MCF 10A (cell line): ENCODE measurements around the gene AGO3. TPM values are rescaled to one million over a fixed set of nuclear protein-coding genes. Genes with fewer than 3 reads are reported as not detected.
"Not testable (repeated sequence)": the region's sequence is repeated elsewhere in the genome, so short reads cannot be mapped to it uniquely, and the experiment has no call there.

Experiments
- BruUV-seq: library from RNA; stranded (reverse); fragments of 400-500 nt; replicated peaks from 2 replicates; lab custom pipeline; 2021; lab: Mats Ljungman, UMichigan
- CTCF ChIA-PET: fragments of 300-600 bp; sonication (Branson Sonifier 250); formaldehyde crosslinking; extraction: SDS; loops from one replicate; lab custom pipeline; 2021; ENCODE audit warnings: antibody characterized with exemption, inconsistent platforms; lab: Yijun Ruan, JAX
- POLR2A ChIA-PET: fragments of 300-600, 350-650 bp; sonication (Branson Sonifier 250); formaldehyde crosslinking; extraction: SDS; loops from one replicate; lab custom pipeline; 2020; ENCODE audit warnings: antibody characterized with exemption, inconsistent platforms; lab: Yijun Ruan, JAX
- DNase-seq: peaks from one replicate; pipeline ENCODE4 v3.0.0-alpha.2; 2018; ENCODE audit not compliant: unreplicated experiment
- H3K27ac Mint-ChIP-seq: one replicate; pipeline ENCODE4 v1.8.0; 2022; ENCODE audit warnings: mild to moderate bottlenecking, low read depth, mixed read lengths; ENCODE audit not compliant: unreplicated experiment
- H3K27me3 Mint-ChIP-seq: one replicate; pipeline ENCODE4 v1.8.0; 2022; ENCODE audit warnings: mixed read lengths; ENCODE audit not compliant: insufficient read depth, unreplicated experiment
- H3K36me3 Mint-ChIP-seq: one replicate; pipeline ENCODE4 v1.8.0; 2022; ENCODE audit warnings: mild to moderate bottlenecking, moderate library complexity, mixed read lengths; ENCODE audit not compliant: insufficient read depth, unreplicated experiment
- H3K4me1 Mint-ChIP-seq: one replicate; pipeline ENCODE4 v1.8.0; 2022; ENCODE audit warnings: mixed read lengths; ENCODE audit not compliant: insufficient read depth, unreplicated experiment
- H3K4me3 Mint-ChIP-seq: one replicate; pipeline ENCODE4 v1.8.0; 2022; ENCODE audit warnings: mild to moderate bottlenecking, moderate library complexity, mixed read lengths; ENCODE audit not compliant: unreplicated experiment
- H3K9me3 Mint-ChIP-seq: one replicate; pipeline ENCODE4 v1.8.0; 2022; ENCODE audit warnings: mixed read lengths; ENCODE audit not compliant: unreplicated experiment
- CTCF ChIP-seq: fragments of 200-600 bp; IDR thresholded peaks from one replicate; pipeline ENCODE4 v1.8.0; 2022; ENCODE audit warnings: antibody characterized with exemption, mild to moderate bottlenecking; ENCODE audit not compliant: unreplicated experiment
- intact Hi-C: fragments of 100-400 bp; cut with micrococcal nuclease; formaldehyde crosslinking; loops from 2 replicates; pipeline ENCODE4 v1.14.1; 2022
- total RNA-seq: library from RNA; stranded (reverse); gene quantifications from 2 replicates; pipeline ENCODE4 v1.2.3, GENCODE V29; 2022

The AGO3 gene
- total RNA-seq, 1 experiment from 2014 or later: 31.6 TPM

- ChIA-PET POLR2A (no interaction called here), CTCF (interaction anchor here (0.6 kb wide), 1 partner anchor 31 kb away, joined by 3 read pairs; no protein-coding TSS in a partner anchor)
- DNase-seq: no peak
- no peaks in the 10 kb centered on the region for H3K9me3 Mint-ChIP-seq
- H3K4me1 Mint-ChIP-seq: no peaks in the 10 kb centered on the region
- no peak for TF ChIP-seq CTCF
- H3K36me3 Mint-ChIP-seq: peaks cover 13% of the 10 kb centered on the region
- no peak overlapping the region for H3K27ac Mint-ChIP-seq
- intact Hi-C loops: no loop called here
- BruUV-seq: no TSS peak
- no peak overlapping the region for H3K4me3 Mint-ChIP-seq
- H3K27me3 Mint-ChIP-seq: no peaks in the 10 kb centered on the region
Measured at GRCh38 chr1:35962952-35963351, 32.0 kb downstream of the AGO3 start.

GRCh38 chr1:35964277-35964676 is 33.4 kb downstream of the AGO3 start:
- CTCF ChIA-PET, intact Hi-C loops, H3K27me3 Mint-ChIP-seq, H3K4me1 Mint-ChIP-seq, H3K9me3 Mint-ChIP-seq, H3K4me3 Mint-ChIP-seq, DNase-seq, H3K27ac Mint-ChIP-seq, H3K36me3 Mint-ChIP-seq, BruUV-seq: not testable (repeated sequence)
- POLR2A ChIA-PET: interaction anchor here (1.1 kb wide), 1 partner anchor 32 kb away, joined by 3 read pairs; no protein-coding TSS in a partner anchor

GRCh38 chr1:35968396-35968795 is 37.5 kb downstream of the AGO3 start:
- DNase-seq: no peak
- BruUV-seq: TSS peak; percentile 14
- CTCF ChIA-PET: no interaction called here

GRCh38 chr1:35971601-35972000 is 40.7 kb downstream of the AGO3 start:
- BruUV-seq: no TSS peak

More at GRCh38 chr1:35968396-35968795, 37.5 kb downstream of the AGO3 start:
- no peak for TF ChIP-seq CTCF
- Mint-ChIP-seq H3K4me3 (no peak overlapping the region), H3K9me3 (no peaks in the 10 kb centered on the region), H3K27me3 (no peaks in the 10 kb centered on the region), H3K36me3 (peaks cover 29% of the 10 kb centered on the region), H3K27ac (no peak overlapping the region), H3K4me1 (no peaks in the 10 kb centered on the region)
- POLR2A ChIA-PET: no interaction called here
- intact Hi-C loops: no loop called here

GRCh38 chr1:35972631-35973030 is 41.7 kb downstream of the AGO3 start:
- H3K27ac Mint-ChIP-seq, DNase-seq, intact Hi-C loops, BruUV-seq, H3K4me3 Mint-ChIP-seq, H3K4me1 Mint-ChIP-seq, H3K27me3 Mint-ChIP-seq, H3K9me3 Mint-ChIP-seq: not testable (repeated sequence)
- CTCF ChIA-PET: interaction anchor here (0.8 kb wide), 1 partner anchor 20 kb away, joined by 4 read pairs; no protein-coding TSS in a partner anchor
- POLR2A ChIA-PET: interaction anchor here (0.6 kb wide), 1 partner anchor 477 kb away, joined by 3 read pairs; no protein-coding TSS in a partner anchor
- H3K36me3 Mint-ChIP-seq: peaks cover 39% of the 10 kb centered on the region

More at GRCh38 chr1:35971601-35972000, 40.7 kb downstream of the AGO3 start:
- no peak for TF ChIP-seq CTCF
- no peak overlapping the region for H3K4me3 Mint-ChIP-seq
- H3K27me3 Mint-ChIP-seq: no peaks in the 10 kb centered on the region
- H3K27ac Mint-ChIP-seq: peak overlapping the region; percentile 43
- DNase-seq: no peak
- ChIA-PET POLR2A (no interaction called here), CTCF (interaction anchor here (0.7 kb wide), 1 partner anchor 47 kb away, joined by 4 read pairs; no protein-coding TSS in a partner anchor)
- peaks cover 37% of the 10 kb centered on the region for H3K36me3 Mint-ChIP-seq
- no peaks in the 10 kb centered on the region for H3K9me3 Mint-ChIP-seq
- no peaks in the 10 kb centered on the region for H3K4me1 Mint-ChIP-seq
- intact Hi-C loops: no loop called here
